ENCODE results near the gene SUPT3H.

Gene SUPT3H

DNA sequence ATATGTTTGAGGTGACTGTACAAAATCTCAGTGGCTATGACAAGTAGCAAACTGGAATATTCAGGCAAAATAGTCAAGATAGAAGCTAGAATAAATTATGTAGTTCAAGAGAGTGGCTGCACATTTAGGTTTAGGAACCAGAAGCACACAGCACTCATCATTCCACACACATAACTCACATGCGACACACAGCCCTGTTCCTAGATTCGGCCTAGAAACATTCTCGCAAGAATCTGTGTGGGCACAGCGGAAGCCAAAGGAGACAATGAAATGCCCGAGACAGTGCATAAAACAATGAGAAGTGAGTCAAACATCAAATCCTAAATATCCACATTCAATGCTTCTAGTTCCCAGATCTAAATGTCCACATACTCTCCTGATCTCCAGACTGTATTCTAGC is 9.5 kb upstream of the SUPT3H start:
- DNase-seq, result no peak

DNA sequence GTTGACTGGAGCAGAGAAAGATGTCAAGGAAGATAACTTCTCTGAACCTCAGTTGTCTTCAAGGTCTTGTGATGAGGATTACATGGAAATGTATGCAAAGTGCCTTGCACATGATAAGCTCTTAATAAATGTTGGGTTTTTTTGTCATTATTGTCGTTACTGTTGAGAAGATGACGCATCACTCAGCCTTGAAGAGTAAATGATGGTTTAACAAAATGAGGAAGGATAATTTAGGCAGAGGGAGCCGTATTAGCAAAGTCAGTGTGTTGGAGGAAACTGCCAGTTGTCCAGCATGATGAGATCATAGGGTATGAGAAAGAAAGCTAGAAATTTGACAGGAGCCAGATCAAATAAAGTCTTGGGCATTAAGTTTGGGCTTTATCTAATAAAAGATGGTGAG is 8.8 kb upstream of the SUPT3H start:
- no peak for DNase-seq

DNA sequence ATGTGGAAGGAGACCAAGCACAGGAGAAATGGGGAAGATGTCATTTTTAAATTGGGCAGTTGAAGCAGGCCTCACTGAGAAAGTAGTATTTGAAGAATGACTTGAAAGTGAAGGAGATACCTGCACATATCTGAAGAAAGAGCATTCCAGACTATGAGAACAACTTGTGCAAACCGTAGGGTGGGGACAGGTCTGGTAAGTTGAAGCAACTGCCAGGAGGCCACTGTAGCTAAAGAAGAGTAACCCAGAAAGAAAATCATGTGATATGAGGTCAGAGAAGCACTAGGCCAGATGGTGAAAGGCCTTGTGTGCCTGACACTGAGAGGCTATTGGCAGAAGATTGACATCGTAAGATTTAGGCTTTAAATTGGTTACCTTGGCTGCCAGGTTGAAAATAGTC is 4.7 kb upstream of the SUPT3H start:
- DNase-seq, result no peak

DNA sequence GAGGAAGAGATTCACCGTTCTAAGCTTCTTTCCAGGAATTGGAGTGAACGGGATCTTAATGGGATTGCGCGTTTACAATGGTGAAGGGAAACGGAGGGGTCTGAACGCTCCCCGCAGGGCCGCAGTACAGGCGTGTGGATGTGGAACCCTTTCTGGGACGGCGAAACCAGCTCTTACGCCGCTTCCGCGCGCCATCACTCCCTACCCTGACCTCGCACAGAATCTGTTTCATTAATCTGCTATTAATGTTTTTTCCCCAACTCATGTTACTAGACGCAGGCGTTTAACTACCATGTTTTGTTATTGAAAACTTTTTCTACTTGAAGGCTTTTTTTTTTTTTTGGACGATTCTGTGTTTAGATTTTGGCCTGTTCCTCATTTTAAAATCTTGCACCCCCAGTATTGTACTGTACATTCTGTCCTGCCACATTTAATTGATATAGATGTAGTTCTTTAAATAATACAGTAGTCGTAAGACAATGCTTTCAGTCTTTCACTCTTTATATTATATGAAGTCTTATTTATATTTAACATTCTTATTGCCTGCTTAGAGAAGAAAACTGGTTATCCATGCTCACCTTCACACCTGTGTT is 696 bp upstream of the SUPT3H start:
- DNase-seq, result no peak

DNA sequence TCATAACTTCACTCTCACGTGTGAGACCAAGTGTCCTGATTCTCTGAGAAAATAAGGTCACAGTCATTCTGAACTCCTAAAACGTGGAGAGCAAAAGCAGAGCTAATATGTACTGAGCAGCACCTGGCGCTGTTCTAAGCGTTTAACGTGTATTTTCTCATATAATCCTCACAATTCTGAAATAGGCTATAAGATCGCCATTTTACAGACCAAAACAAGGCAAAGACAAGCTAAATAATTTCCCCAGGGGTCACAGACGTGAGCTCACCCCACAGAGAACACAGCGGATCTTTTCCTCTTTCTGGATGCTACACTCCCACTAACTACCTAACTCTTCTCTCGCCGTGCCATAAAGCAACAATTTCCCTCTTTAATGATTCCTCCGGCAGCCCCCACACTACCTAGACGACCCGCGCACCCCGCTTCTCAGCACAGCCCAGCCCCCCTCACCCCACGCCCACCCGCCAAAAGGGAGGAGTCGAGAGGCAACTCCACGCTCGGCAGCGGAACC is 636 bp downstream of the SUPT3H start:
- no peak for DNase-seq

DNA sequence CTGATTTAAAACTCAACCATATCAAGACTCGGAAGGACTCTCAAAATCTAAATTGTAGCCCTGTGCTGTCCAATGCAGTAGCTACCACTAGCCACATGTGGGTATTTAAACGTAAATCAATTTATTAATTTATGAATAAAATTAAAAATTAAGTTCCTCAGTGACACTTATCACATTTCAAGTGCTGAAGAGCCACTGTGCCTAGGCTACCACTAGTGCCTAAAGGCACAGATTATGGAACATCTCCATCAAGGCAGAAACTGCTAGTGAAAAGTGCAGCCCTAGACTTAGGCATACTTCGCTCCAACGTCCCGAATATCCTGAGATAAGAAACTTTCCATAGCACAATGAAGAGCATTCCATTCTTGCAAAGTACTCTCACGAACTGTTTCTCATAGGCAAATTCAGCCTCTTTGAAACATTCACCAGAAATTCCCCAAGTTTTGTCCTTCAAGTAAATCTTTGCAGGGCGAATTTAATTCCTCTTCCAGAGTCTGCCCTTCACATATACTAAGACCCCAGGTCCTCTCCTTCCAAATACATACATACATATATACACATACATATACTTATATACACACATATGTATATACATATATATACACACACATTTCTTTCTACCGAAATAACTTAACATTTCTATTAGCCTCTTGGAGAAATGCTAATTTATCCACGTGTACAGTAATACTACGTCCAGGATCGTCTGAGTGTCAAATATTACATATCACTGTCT is 1.3 kb downstream of the SUPT3H start:
- DNase-seq, result no peak

DNA sequence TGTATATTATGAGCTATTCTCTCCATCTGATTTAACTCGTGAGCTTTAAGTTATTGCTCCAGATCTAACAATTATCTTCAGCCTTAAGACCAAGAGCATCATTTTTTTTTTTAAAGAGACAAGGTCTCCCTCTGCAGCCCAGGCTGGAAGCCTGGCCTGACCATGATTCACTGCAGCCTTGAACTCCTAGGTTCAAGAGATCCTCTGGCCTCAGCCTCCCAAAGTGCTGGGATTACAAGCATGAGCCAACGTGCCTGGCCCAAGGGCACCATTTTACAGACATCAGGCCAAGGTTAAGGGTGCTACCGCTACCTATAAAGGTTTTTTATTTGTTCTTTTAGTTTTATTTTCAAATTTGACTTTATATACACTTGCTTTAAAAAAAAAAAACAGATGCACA is 2.3 kb downstream of the SUPT3H start:
- no peak for DNase-seq

DNA sequence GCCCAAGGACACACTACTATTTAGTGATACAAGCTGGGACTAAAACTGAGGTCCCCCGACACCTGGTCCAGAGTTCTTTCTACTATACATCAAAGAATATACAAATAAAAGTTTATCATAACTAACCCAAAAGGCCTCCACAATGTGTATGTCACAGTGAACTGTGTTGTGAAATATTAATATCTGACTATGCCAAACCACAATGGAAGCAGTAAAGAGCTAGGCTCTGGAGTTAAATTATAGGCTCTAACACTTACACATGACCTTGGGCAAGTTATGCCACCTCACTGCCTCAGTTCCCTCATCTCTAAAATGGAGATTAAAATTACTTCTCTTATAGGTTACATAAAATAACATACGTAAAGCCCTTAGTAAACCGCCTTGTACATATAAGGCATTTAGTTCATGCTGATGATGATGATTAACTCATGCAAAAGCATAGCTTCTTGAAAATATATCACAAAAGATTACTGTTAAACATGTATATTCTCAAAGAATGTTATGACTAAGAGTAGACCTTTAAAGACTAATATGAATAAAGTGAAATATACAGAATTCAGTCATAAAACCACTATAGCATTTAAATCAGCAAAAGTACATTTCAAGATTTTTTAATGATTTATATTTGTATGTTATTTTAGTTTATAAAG is 5.7 kb downstream of the SUPT3H start:
- no peak for DNase-seq

DNA sequence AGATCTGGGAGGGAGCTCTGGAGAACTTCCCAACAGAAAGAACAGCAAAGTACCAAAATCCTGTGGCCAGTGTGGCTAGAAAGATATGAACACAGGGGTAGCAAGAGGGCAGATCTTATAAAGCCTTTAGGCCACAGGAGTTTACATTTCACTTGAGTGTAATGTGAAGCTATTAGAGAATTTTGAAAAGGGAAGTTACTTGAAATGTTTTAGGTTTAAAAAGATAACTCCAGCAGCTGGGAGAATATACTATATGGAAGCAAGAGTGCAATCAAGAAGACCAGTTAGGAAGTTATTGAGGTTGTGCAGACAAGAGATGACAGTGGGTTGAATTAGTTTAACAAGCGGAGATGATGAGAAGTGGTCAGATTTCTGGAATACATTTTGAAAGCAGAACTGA is 7.9 kb downstream of the SUPT3H start:
- DNase-seq, result no peak

DNA sequence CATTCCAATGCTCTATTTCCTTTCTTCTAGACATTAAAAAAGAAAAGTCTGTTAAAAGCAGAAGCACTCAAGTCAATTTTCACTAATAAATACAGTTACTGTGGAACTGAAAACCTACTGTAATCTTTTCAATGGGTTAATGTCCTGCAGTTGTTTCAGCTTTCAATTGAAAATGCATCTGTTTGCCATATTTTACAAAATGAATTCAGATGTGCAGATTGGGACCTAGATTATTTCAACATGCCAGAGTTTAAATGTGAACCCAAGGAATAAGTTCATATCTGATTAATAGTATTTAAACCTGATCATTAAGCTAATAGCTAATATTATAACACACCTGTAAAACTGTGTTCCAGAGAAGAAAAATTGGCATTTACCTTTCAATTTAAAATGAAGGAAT is 9.7 kb downstream of the SUPT3H start:
- DNase-seq, result no peak

DNA sequence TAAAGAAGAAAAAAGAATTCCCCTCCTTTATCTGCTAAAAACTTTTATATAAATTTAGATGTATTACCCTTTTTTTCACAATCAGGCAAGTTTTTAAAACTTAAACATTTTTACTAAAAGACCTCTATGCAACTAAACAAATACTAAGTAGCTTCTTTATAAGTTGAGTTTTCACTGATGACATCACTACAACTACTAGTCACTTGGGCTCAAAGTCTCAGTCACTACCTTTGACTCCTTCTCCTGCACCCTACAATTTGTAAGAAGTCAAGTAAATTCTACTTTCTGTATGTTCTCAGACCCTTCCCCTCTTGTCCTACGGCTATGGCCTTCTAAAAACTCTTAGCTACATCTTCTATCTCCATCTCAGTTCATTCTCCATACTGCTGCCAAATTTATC is 11.2 kb downstream of the SUPT3H start:
- no peak for DNase-seq

DNA sequence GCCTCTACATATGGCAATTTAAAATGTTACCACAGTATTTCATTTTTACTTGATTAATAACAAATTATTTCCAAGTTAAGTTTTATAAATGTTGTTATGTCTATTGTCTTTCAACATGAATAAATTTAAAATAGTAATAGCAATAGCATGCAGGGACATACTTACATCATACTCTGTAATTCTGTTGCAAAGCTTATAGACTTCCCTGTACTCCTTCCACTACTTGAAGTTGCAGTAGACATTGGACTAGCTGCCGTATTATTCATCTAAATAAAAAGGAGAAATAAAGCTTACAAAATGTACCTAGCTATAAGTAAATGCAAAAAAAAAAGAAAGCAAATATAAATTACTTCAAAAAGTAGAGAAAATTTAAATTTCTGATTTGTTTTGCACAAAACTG is 12.7 kb downstream of the SUPT3H start:
- no peak for DNase-seq

DNA sequence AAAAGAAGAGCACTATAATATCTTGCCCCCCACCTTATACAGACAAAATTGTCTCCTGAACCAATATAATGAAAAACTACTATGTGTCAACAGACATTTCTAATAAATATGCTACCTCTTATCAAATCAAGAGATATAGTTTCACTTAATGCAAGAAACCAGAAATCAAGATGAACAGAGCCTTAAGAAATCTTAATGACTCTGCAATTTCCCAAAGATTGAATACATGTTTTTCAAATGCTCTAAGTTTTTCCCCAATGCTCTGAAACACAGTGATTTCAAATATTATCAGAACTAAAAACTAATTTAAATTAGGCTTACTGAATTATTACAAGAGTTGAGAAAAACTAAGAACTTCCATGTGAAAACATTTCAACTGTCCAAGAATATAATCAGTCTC is 13.3 kb downstream of the SUPT3H start:
- no peak for DNase-seq

DNA sequence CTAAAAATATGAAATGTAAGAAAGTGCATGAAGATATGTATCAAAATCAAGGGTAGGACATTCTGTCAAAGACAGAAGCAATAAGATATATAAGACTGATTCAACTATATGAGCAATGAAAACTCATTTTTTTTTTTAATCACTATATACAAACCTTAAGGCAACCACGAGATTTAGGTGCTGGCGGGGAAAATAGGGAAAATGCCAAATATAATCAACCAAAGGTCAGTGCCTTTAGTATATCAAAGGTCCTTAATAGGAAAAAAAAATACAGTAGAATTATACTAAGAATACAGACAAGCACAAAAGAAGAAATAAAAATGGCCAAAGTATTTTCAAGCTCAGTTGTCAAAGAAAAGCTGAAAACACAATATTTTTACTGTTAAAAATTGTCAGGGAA is 24.1 kb downstream of the SUPT3H start:
- DNase-seq, result no peak

DNA sequence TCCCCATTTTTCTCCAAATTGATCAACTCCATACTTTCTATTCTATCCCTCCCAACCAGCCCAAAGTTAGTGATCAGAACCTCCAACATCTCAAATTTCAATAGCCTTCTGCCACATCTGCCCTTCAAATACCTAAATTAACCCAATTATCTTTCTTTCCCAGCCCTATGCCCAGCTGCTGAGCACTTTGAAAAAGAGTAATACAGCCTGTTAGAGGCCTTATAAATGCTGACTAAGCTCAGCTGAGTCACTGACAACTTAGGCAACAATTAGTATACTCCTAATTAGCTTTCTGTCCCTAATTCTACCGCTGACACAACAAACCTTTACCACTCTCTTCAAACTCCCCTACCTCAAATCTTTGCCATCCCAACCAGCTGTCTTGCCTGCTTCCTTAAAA is 26.1 kb downstream of the SUPT3H start:
- no peak for DNase-seq

DNA sequence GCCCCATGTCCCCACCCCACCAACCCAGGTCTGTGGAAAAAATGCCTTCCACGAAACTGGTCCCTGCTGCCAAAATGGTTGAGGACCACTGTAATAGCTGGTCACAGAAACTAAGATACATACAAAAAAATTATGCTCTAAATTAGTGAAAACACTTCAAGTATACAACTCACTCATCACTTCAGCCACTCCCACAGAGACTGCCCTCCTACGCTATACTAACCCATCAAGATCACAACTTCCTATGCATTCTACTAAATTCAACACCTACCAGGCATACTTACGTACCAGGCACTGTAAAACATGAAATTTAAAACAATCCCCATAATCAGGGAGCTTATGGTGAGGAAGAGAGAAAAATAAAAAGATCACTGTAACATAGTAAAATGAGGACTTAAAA is 26.7 kb downstream of the SUPT3H start:
- no peak for DNase-seq

DNA sequence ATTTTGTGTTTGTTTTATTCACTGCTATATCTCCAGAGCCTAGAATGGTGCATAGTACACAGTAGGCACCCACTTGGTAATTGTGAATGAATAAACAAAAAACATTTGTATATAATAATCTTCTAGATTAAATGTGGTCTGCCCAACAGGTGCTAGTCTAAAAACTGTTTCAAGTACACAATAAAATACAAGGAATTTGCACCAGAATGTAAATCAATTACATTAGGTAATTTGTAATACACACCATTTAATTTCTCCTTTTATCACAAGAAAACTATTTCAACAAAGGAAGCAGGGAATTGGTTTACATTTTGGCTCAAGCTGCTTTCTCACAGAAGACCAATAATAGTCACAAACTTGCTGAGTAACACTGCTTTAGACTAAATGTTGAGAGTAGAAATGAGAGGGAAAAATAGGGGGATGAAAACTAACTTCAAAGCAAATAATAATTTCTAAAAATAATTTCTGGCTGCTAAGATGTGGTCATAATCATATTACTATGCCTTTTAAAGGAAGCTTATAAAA is 27.5 kb downstream of the SUPT3H start:
- no peak for DNase-seq

DNA sequence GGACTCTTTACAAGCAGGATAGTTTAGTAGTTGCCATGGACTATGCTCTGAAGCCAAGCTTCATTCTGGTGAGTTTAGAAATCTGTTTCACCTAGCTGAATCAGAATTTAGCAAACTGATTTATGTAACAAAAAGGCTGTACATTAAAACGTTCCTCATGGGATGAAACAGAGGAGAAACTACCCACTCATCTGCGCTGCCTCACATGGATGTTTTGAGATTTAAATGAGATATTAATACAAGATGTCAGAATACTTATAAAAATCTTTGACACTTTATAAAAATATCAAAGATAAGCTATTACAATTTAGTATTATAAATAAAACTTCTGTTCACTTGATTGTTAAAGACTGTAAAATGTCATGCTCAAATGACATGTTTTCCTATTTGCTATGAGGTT is 32.8 kb downstream of the SUPT3H start:
- DNase-seq, result no peak

DNA sequence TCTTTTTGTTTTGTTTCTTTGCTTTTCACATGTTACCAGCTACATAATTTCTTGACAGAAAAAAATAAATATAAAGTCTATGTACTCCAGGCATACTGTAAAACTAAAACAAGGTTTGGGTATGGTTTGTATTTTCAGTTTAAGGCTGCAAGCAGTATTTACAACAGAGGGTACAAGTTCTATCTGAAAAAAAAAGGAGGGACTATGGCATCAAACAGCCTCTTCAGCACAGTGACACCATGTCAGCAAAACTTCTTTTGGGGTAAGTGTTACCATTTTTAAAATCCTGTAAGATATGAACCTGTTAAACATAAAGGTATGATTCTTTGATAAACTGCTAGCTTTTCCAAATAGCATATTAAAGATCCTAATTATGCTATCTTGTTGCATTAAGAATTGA is 49.2 kb downstream of the SUPT3H start:
- DNase-seq, result no peak

DNA sequence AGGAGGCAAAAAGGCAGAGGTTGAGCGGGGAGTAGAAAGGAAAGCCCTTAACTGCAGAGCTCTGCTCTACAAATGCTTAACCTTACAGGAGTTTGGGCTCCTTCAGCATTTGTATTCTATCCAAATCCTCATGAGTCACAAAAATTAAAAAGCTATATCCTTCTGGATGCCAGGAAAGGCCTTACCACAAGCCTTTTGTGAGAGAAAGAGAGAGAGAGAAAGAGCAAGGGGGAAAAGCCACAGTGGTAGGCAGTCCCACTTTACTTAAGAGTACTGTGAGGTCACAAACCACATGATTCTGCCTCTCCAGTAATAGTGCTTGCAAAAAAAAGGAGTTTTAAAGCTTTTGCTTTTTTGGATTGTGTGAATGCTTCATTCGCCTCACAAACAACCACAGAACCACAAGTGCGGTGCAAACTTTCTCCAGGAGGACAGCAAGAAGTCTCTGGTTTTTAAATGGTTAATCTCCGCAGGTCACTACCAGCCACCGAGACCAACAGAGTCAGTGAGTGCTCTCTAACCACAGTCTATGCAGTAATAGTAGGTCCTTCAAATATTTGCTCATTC is 49.7 kb downstream of the SUPT3H start, which contains the start of gene RUNX2:
RUNX2 (plus strand) TSS at position 375 of the 567 bp plus-strand sequence. CDS start 397 bp downstream, outside the sequence.
- DNase-seq, result no peak

DNA sequence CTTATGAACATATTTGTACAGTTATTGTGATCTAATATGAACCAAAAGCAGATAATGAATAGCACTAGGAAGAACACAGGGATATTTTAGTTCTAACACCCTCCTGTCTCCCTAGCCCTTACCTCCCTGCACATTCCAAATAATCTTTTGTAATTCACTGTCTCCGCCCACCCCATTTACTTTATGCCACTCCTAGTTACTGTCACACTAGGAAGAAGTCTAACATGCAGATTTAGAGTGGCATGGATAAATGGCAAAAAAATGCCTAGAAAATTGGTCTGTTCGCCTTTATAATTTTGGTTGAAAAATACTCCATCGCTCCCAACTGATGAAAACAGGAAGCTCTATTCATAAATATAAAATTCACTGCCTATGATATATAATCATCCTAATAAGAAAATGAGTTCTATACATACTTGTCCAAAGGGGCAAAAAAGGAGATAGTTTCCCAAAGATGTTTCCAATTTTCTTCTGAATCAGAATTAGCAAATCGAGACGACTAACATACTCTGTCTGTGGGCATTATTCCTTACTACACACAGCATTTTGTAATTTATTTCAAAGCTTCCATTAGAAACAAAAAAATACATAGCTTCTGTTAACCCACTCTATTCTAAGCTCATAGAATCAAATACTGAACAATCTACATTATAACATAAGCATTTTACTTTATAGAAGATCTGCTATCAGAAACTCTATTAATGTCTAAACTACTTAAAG is 50.9 kb downstream of the SUPT3H start:
- no peak for DNase-seq

DNA sequence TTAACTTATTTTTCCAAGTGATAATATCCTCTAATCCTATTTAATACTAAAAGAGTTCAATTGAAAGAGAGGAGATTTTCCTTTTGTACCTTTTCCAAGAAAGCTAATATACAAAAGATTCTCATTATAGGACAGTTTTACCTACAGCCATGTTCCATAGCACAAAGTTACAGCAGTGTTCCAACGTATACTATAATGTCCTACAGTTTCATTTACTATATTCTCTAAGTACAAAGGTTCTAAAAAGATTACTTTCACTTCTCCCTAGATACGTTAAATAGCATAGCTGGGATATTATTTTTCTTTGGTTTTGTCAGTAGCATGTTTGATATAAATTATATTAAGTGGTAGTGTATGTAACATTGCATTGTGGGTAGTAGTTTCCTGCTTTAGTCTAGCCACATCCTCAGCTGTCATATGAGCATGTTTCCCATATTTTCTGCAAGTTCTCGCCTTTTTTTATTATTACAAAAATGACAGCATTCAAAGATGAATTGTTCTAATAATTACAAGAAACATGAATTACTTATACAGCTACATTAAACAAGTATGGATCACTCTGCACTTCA is 54.0 kb downstream of the SUPT3H start:
- no peak for DNase-seq

DNA sequence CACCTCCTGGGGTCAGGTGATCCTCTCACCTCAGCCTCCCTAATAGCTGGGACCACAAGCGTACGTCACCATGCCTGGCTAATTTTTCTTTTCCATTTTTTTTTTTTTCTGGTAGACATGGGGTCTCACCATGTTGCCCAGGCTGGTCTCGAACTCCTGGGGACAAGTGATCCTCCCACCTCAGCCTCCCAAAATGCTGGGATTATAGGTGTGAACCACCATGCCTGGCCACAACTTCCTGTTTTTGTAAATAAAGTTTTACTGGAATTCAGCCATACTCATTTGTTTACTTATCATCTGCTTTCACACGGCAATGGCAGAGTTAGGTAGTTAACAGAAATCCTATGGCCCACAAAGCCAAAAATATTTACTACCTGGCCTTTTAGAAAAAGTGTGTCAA is 57.4 kb downstream of the SUPT3H start:
- no peak for DNase-seq

All from effector CD8-positive, alpha-beta T cell (primary cell).